ENCODE data around the gene PCSK9. TPM values are rescaled to one million over a fixed set of nuclear protein-coding genes. Genes with fewer than 3 reads are reported as not detected.

PCSK9 gene
- total RNA-seq, 5 donors from 2014 or later (not counting 1 experiment from before 2014, with no cell fraction given) = 0.30 to 0.38 (median 0.35) TPM; not detected in 2

DNA sequence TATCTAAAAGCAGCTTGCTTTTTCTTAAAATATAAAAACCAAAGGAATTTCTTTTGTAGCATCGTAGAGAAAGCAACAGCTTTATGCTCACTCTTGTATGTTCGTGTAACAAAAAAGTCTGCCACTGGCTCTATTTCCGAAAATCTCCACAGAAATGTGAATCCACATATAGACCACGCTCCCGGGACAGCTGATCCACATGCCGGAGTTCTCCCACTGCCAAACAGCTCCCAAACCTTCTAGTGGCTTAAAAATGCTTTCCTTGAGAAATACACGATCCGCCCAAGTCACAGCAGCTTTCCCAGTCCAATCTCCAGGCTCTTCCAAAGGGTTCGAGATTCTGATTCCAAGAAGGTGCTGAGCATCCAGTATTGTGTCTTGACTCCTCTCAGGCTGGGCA, 29.3 kb downstream of the PCSK9 start:
- Mint-ChIP-seq H3K27ac (no peak overlapping the region), H3K36me3 (peaks cover 60% of the 10 kb centered on the region), H3K4me3 (no peak overlapping the region), H3K27me3 (no peaks in the 10 kb centered on the region), H3K4me1 (no peaks in the 10 kb centered on the region), H3K9me3 (no peaks in the 10 kb centered on the region)
- Histone ChIP-seq H3K36me3 (ENCODE audit: control insufficient read depth in 2 of 2, extremely low read depth in 1 of 2, insufficient read depth in 1 of 2, low read length in 1 of 2) (peaks cover 18 to 63% of the 10 kb centered on the region in 2 donors), H3K9me3 (no peaks in the 10 kb centered on the region), H3K27ac (ENCODE audit: low read length) (no peak overlapping the region), H3K27me3 (replicated peaks in 1 of 2; ENCODE audit: control insufficient read depth in 2 of 2, extremely low read depth in 1 of 2, insufficient read depth in 2 of 2, low read length in 1 of 2) (no peaks in the 10 kb centered on the region), H3K4me1 (ENCODE audit: control insufficient read depth in 1 of 2, extremely low read depth in 1 of 2, insufficient read depth in 2 of 2, low read length in 2 of 2) (no peaks in the 10 kb centered on the region), H3K4me3 (ENCODE audit: control insufficient read depth in 1 of 2, extremely low read depth in 1 of 2, low read length in 1 of 2) (no peak overlapping the region)
- no peak for ATAC-seq (replicated peaks in 1 of 4)
- ChIA-PET POLR2A (no interaction called here), CTCF (no interaction called here)
- 99% methylated on average over 9 of the region's 9 CpGs for WGBS (ENCODE audit: insufficient coverage)
- no peak for DNase-seq

DNA sequence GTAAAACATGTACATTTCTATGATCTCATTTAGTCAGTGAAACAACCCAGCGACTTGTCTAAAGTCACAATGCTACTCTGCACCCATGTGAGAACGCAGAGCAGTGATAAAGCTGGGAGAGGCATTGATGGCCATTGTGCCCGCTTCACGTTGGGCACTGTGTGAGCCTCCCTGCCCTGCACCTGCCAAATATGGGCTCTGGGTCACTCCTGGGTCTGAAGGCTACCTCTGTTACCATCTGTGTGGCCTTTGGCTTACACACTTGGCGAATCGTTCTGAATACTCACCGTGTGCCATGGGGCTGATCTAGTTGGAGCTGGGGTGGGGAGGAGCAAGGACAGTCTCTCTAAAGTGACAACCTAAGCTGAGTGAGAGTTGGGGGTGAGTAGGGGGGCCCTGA, 29.9 kb downstream of the PCSK9 start:
- no peak for ATAC-seq (replicated peaks in 1 of 4)
- Mint-ChIP-seq H3K27ac (peak overlapping the region in 1 of 2 donors; percentile 5), H3K4me3 (no peak overlapping the region), H3K4me1 (no peaks in the 10 kb centered on the region), H3K9me3 (no peaks in the 10 kb centered on the region), H3K27me3 (no peaks in the 10 kb centered on the region), H3K36me3 (peaks cover 62% of the 10 kb centered on the region)
- Histone ChIP-seq H3K36me3 (ENCODE audit: control insufficient read depth in 2 of 2, extremely low read depth in 1 of 2, insufficient read depth in 1 of 2, low read length in 1 of 2) (peaks cover 18 to 70% of the 10 kb centered on the region in 2 donors), H3K4me1 (ENCODE audit: control insufficient read depth in 1 of 2, extremely low read depth in 1 of 2, insufficient read depth in 2 of 2, low read length in 2 of 2) (no peaks in the 10 kb centered on the region), H3K9me3 (no peaks in the 10 kb centered on the region), H3K27me3 (replicated peaks in 1 of 2; ENCODE audit: control insufficient read depth in 2 of 2, extremely low read depth in 1 of 2, insufficient read depth in 2 of 2, low read length in 1 of 2) (no peaks in the 10 kb centered on the region), H3K27ac (ENCODE audit: low read length) (no peak overlapping the region), H3K4me3 (ENCODE audit: control insufficient read depth in 1 of 2, extremely low read depth in 1 of 2, low read length in 1 of 2) (no peak overlapping the region)
- POLR2A ChIA-PET = no interaction called here
- CTCF ChIA-PET = no interaction called here
- WGBS (ENCODE audit: insufficient coverage) = 98% methylated on average over 7 of the region's 7 CpGs
- no peak for DNase-seq

DNA sequence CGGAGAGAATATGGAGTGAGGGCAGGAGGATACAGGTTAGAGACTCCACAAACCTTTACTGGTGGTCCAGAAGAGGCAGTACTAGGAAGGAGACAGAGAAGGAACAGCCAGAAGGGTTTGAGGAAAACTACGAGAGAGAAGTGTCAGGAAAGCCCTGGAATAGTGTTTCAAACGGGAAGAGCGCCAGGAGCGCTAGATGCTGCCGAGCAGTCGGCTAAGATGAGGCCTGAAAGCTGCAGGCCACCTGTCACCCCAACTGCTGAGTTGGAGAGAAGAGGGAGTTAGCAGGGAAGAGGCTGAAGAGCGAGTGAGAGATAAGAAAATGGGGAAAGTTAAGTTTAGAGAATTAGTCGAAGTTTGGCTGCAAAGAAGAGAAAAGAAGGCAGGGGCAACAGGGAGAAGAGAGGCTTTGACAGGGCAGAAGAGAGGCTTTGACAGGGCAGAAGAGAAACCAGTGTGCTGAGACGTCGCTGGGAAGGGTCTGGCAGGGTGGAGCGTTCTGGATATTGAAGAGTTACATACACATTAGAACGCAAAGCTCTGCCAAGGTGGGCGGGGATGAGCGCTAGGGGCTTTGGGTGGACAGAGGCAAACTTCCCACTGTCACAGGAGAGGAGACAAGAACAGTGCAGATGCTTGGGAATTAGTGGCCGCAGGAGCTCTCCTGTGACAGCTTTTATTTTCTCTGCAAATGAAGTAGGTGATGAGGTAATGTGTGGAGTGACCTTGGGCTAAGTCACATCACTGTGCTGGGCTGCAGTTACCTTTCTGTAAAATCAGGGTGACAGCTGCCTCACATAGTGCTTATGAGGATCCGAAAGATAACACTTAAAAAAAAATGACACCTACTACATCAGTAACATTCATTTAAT, 31.2 kb downstream of the PCSK9 start:
- Mint-ChIP-seq H3K4me3 (no peak overlapping the region), H3K27me3 (no peaks in the 10 kb centered on the region), H3K36me3 (peaks cover 68% of the 10 kb centered on the region), H3K9me3 (no peaks in the 10 kb centered on the region), H3K27ac (peak overlapping the region in 1 of 2 donors; percentile 5), H3K4me1 (no peaks in the 10 kb centered on the region)
- H3K4me1 ChIP-seq (ENCODE audit: control insufficient read depth in 1 of 2, extremely low read depth in 1 of 2, insufficient read depth in 2 of 2, low read length in 2 of 2) = no peaks in the 10 kb centered on the region
- no peak overlapping the region for H3K4me3 ChIP-seq (ENCODE audit: control insufficient read depth in 1 of 2, extremely low read depth in 1 of 2, low read length in 1 of 2)
- H3K27ac ChIP-seq (ENCODE audit: low read length) = no peak overlapping the region
- no peaks in the 10 kb centered on the region for H3K27me3 ChIP-seq (replicated peaks in 1 of 2; ENCODE audit: control insufficient read depth in 2 of 2, extremely low read depth in 1 of 2, insufficient read depth in 2 of 2, low read length in 1 of 2)
- no peaks in the 10 kb centered on the region for H3K9me3 ChIP-seq
- ChIA-PET CTCF (interaction anchor here in 1 of 2 donors (0.7 kb wide), 1 partner anchor 9 kb away, joined by 4 read pairs; no protein-coding TSS in a partner anchor), POLR2A (no interaction called here)
- H3K36me3 ChIP-seq (ENCODE audit: control insufficient read depth in 2 of 2, extremely low read depth in 1 of 2, insufficient read depth in 1 of 2, low read length in 1 of 2) = peaks cover 18 to 82% of the 10 kb centered on the region in 2 donors
- ATAC-seq (replicated peaks in 1 of 4) (no peak), DNase-seq (no peak)
- 97% methylated on average over 15 of the region's 17 CpGs for WGBS (ENCODE audit: insufficient coverage)

DNA sequence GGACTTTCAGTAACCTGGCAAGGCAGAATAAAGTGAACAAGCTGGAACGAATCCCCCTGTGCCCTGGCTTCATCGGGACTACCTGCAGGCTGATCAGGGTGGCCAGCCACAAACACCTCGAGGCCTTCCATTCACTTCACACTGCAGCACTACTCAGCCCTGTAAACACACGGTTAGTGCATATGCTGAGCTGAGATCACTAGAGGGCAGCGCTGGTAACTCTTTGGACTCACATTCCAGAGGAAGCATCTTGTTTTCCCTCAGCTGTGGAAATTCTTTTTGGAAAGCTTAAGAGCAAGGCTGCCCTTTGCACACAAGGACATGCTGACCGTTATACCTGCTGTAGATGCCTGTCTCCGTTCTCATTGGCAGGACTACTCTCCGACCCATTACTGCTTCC, 32.1 kb downstream of the PCSK9 start:
- no peak overlapping the region for H3K4me3 ChIP-seq (ENCODE audit: control insufficient read depth in 1 of 2, extremely low read depth in 1 of 2, low read length in 1 of 2)
- Mint-ChIP-seq H3K4me1 (no peaks in the 10 kb centered on the region), H3K27ac (peak overlapping the region in 1 of 2 donors; percentile 2), H3K4me3 (no peak overlapping the region), H3K36me3 (peaks cover 74% of the 10 kb centered on the region), H3K27me3 (no peaks in the 10 kb centered on the region), H3K9me3 (no peaks in the 10 kb centered on the region)
- H3K9me3 ChIP-seq = no peaks in the 10 kb centered on the region
- peaks cover 18 to 90% of the 10 kb centered on the region in 2 donors for H3K36me3 ChIP-seq (ENCODE audit: control insufficient read depth in 2 of 2, extremely low read depth in 1 of 2, insufficient read depth in 1 of 2, low read length in 1 of 2)
- ATAC-seq (replicated peaks in 1 of 4) = no peak
- ChIA-PET CTCF (interaction anchor here in 1 of 2 donors (0.6 kb wide), 1 partner anchor 17 kb away, joined by 3 read pairs; no protein-coding TSS in a partner anchor), POLR2A (no interaction called here)
- DNase-seq = no peak
- no peaks in the 10 kb centered on the region for H3K4me1 ChIP-seq (ENCODE audit: control insufficient read depth in 1 of 2, extremely low read depth in 1 of 2, insufficient read depth in 2 of 2, low read length in 2 of 2)
- no peaks in the 10 kb centered on the region for H3K27me3 ChIP-seq (replicated peaks in 1 of 2; ENCODE audit: control insufficient read depth in 2 of 2, extremely low read depth in 1 of 2, insufficient read depth in 2 of 2, low read length in 1 of 2)
- H3K27ac ChIP-seq (ENCODE audit: low read length) = no peak overlapping the region
- WGBS (ENCODE audit: insufficient coverage) = 85% methylated on average over 6 of the region's 8 CpGs

DNA sequence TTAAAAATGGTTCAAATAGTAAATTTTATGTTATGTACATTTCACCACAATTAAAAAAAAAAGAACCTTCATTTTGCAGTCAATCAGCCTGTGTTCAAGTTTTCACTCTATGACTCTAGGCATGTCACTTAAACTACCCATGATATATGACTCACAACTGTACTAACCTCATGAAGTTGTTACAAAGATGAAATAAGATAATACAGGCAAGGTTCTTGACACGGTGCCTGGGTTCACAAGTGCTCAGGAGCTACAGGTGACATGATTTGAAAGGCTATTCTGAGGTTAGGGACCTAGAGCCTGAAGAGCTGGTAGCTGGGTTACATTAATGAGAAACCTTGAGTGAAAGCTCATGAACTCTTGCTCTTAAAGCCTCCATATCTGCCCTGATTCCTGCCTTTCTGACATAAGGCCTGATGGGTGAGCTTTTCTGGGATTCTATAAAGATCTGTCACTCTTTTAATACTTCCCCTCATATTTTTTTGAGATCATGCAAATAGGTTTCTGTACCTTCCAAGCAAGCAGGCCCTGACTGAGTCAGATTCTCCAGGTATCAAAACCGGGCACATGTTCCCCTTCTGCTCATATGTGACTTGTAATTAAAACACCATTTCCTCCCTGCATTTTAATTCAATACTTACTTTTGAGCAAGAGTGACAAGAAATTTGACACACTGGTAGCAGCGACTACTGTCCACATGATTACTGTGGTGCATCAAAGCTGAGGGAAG, 34.0 kb downstream of the PCSK9 start:
- no CpG with 5 or more reads among the region's 3 CpGs for WGBS (ENCODE audit: insufficient coverage)
- CTCF ChIA-PET = no interaction called here
- Mint-ChIP-seq H3K4me1 (no peaks in the 10 kb centered on the region), H3K36me3 (peaks cover 78% of the 10 kb centered on the region), H3K27ac (peak overlapping the region in 1 of 2 donors; percentile 44), H3K27me3 (no peaks in the 10 kb centered on the region), H3K4me3 (no peak overlapping the region), H3K9me3 (no peaks in the 10 kb centered on the region)
- POLR2A ChIA-PET = no interaction called here
- DNase-seq (no peak), ATAC-seq (replicated peaks in 1 of 4) (no peak)
- H3K27ac ChIP-seq (ENCODE audit: low read length) = no peak overlapping the region
- H3K4me3 ChIP-seq (ENCODE audit: control insufficient read depth in 1 of 2, extremely low read depth in 1 of 2, low read length in 1 of 2) = no peak overlapping the region
- H3K27me3 ChIP-seq (replicated peaks in 1 of 2; ENCODE audit: control insufficient read depth in 2 of 2, extremely low read depth in 1 of 2, insufficient read depth in 2 of 2, low read length in 1 of 2) = no peaks in the 10 kb centered on the region
- peaks cover 14 to 96% of the 10 kb centered on the region in 2 donors for H3K36me3 ChIP-seq (ENCODE audit: control insufficient read depth in 2 of 2, extremely low read depth in 1 of 2, insufficient read depth in 1 of 2, low read length in 1 of 2)
- no peaks in the 10 kb centered on the region for H3K9me3 ChIP-seq
- no peaks in the 10 kb centered on the region for H3K4me1 ChIP-seq (ENCODE audit: control insufficient read depth in 1 of 2, extremely low read depth in 1 of 2, insufficient read depth in 2 of 2, low read length in 2 of 2)

DNA sequence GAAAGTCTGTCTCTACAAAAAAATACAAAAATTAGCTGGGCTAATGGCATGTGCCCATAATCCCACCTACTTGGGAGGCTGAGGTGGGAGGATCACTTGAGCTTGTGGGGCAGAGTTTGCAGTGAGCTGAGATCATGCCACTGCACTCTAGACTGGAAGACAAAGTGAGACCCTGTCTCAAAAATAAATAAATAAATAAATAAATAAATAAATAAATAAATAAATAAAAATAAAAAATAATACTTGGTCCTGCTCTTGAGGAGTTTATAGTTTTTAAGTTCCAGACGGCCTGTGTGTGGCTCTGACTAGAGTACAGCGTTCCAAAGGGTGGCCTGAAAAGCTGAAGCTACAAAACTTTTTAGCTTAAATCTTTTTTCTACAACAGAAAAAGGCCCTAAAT, 35.1 kb downstream of the PCSK9 start:
- Mint-ChIP-seq H3K36me3 (peaks cover 75% of the 10 kb centered on the region), H3K4me3 (no peak overlapping the region), H3K27ac (no peak overlapping the region), H3K9me3 (no peaks in the 10 kb centered on the region), H3K27me3 (no peaks in the 10 kb centered on the region), H3K4me1 (no peaks in the 10 kb centered on the region)
- no peak for ATAC-seq (replicated peaks in 1 of 4)
- POLR2A ChIA-PET = no interaction called here
- Histone ChIP-seq H3K27me3 (replicated peaks in 1 of 2; ENCODE audit: control insufficient read depth in 2 of 2, extremely low read depth in 1 of 2, insufficient read depth in 2 of 2, low read length in 1 of 2) (no peaks in the 10 kb centered on the region), H3K4me3 (ENCODE audit: control insufficient read depth in 1 of 2, extremely low read depth in 1 of 2, low read length in 1 of 2) (no peak overlapping the region), H3K9me3 (no peaks in the 10 kb centered on the region), H3K4me1 (ENCODE audit: control insufficient read depth in 1 of 2, extremely low read depth in 1 of 2, insufficient read depth in 2 of 2, low read length in 2 of 2) (no peaks in the 10 kb centered on the region), H3K36me3 (ENCODE audit: control insufficient read depth in 2 of 2, extremely low read depth in 1 of 2, insufficient read depth in 1 of 2, low read length in 1 of 2) (peaks cover 10 to 96% of the 10 kb centered on the region in 2 donors), H3K27ac (ENCODE audit: low read length) (no peak overlapping the region)
- CTCF ChIA-PET = no interaction called here
- no CpG with 5 or more reads among the region's 2 CpGs for WGBS (ENCODE audit: insufficient coverage)
- no peak for DNase-seq
